Eye (tissue), 1 donor: Measurements from ENCODE around the gene LHFPL6.

Experiments
- DNase-seq: peaks from one replicate; pipeline ENCODE4 v3.0.0-alpha.2; 2015

LHFPL6 gene

GRCh38 chr13:39509616-39510315 is 93.2 kb downstream of the LHFPL6 start:
- DNase-seq = peak; percentile 41

DNA sequence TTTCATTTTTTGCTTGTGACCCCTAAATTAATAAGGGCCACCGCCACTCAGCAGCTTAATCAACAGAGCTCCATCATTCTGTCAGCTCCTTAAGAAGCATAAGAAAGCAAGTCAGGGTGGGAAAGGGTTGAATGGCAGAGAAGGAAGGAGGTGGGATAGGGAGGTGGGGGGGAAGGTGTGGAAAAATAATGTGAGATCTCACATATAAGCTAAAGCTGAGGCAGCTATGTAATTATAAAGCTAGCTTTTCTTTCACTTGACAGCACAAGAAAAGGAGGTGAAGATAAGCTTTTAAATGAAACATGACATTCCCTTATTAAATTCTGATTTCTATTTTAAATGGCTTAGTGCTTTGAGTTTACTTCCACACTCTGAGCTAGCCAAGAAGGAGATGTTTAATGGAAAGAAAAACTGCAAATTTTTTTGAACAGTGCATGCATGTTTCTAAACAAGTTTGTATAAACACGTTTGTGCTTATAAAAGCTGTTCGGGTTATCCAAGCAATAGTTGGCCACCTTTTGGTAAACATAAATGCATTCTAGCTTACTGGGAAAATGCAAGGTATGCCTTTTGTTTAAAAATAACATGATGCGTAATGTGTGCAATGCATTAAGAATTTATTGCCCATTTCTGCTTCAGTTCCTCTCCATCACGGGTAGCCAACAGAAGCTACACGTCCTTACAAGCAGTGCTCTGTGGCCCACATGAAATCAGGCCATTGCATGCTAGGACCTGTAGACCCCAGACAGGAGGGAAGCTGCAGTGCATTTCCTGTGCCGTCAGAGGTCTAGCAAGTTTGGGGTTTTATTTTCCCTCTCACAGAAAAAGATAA is 96.2 kb downstream of the LHFPL6 start:
- DNase-seq = peak; percentile 77

DNA sequence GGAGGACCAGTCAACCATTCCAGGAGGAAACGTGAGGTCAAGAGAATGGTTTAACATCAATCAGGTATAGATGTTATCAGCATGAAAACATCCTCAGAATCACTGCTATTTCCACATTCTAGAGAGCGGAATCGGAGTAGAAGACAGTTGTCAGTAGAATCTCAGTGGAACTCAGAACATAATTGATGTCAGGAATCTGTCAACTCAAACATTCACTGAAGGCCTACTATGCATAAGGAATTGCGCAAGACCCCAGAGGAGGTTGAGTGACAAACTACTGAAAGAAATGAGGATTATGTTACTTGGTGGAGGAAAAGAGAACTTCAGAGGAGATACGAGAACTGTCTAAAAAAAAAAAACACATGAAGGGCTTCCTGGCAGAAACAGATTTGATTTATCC is 97.8 kb downstream of the LHFPL6 start:
- DNase-seq = no peak

GRCh38 chr13:39503048-39503447 is 99.9 kb downstream of the LHFPL6 start:
- no peak for DNase-seq

DNA sequence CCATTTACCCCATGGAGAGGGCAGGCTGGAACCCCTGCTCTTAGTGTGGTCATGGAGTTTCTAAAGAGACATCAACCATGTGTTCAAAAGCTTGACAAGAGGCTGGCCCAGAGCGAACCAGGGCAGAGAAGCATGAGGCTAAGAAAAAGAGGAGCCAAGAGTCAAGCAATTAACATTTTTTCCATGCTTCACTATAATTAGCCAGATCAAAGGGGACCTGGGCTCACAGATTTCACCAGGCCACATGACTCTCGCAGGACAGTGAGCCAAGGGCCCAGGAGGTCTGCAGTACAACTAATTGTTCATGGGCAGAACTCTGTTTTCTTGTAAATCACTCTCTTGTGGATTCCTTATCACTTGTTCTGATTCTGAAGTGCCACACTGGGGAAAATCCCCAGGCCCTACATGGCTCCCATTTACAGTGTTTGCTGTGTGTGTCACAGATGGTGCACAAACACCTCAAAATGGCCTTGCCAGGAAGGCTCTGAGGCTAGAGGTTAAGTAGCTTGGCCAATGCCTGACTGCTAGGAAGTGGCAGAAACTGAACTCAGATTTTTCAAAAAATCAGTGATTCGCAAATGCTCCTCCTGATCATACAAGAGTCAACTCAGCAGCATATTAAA is 101.2 kb downstream of the LHFPL6 start:
- peak; percentile 55 for DNase-seq

DNA sequence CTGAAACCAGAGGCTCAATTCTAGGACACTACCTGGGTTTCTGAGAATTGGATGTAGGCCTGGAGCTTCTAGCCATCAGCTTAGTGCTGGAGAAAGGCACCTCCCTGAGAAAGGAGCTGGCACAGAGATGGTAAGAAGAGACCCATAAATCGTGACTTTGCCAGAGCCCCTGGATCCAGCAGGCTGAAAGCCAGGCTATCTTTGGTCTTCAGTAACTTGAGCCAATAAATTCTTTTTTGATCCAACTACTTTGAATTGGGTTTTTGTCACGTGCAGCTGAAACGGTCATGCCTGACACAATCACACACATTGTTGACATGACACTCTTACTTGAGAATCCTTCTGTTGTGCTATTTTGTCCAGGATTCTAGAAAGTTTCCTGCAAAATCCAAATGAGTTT is 103.4 kb downstream of the LHFPL6 start:
- no peak for DNase-seq

DNA sequence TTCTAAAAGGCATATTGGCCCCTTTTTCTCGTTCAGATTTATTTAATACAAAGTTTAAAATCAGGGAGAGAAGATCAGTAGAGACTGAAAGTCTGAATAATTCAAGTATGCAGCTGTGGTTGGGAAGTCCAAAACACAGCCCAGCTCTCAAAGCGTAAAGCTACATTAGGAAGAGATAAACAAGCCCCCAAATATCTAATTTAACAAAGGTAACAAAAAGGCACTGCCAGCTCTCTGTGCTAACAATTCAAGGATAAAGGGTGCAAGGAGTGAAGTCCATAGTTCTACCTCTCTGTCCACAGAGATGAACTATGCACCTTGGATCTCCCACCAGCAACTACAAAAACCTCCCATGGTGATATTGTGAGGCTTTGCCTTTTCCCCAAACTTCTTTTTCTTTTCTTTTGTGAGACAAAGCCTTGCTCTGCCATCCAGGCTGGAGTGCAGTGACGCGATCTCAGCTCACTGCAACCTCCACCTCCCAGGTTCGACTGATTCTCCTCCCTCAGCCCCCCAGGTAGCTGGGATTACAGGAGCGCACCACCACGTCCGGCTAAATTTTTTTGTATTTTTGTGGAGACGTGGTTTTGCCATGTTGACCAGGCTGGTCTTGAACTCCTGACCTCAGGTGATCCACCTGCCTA is 104.4 kb downstream of the LHFPL6 start:
- no peak for DNase-seq

GRCh38 chr13:39496506-39496905 is 106.5 kb downstream of the LHFPL6 start:
- peak; percentile 57 for DNase-seq

GRCh38 chr13:39494633-39495032 is 108.4 kb downstream of the LHFPL6 start:
- DNase-seq = no peak

- DNase-seq = no peak
Observed at GRCh38 chr13:39494006-39494405, 109.0 kb downstream of the LHFPL6 start.

DNA sequence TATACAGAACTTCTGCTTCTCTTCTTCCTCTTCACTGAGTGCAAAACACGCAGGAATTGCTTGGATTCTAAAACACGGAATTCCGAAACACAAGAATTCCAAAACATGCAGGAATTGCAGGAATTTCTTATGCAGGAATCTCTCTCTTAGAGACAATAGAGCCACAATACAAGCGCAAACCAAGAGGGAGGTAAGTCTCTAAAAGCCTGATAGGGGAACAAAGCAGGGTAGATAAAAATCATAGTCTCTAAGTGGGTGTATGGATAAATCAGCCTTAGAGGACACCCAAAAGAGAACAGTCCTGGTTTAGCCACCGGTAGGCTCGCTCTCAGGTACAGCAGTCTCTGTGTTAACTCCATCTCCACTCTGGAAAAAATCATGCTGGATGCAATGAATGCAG is 112.9 kb downstream of the LHFPL6 start:
- DNase-seq = no peak

GRCh38 chr13:39486758-39487157 is 116.2 kb downstream of the LHFPL6 start:
- DNase-seq = no peak

DNA sequence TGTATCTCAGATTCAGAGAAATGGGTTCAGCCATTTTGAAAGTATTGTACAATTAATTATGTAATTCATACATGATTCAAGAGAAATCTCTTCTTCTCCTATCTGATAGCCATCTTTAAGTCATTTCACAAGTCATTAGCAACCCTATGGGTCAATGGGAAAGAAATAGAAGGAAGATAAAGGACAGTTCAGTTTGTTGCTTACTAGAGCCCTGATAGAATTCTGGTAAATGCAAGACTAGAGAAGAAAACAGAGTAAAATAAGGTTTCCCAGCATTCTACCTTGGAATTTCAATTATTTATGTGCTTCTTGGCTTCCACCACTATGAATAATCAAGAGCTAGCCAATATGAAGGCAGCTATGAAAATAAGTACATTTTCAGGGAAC is 117.7 kb downstream of the LHFPL6 start:
- DNase-seq = no peak

GRCh38 chr13:39484506-39485313 is 118.3 kb downstream of the LHFPL6 start:
- DNase-seq = no peak

DNA sequence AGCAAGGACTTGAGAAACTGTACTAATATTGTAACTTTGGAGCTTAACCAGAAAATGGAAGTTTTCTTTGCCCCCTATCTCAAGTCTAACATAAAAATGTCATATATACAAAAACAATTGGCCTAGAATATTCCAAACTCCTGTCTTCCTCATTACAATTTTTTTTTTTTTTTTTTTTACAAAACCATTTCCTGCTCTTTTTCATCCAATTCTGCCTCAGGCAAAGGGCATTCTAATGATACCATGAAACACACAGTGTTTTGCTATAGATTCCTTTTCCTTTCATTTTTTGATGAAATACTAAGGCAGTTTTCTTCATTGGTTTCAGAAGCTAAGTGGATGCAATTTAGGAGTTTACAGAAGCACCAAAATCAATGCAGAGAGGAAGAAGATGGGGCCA is 119.7 kb downstream of the LHFPL6 start:
- no peak for DNase-seq

- DNase-seq = no peak
Observed at GRCh38 chr13:39481491-39481890, 121.5 kb downstream of the LHFPL6 start.

GRCh38 chr13:39474600-39474999 is 128.4 kb downstream of the LHFPL6 start:
- DNase-seq = no peak

DNA sequence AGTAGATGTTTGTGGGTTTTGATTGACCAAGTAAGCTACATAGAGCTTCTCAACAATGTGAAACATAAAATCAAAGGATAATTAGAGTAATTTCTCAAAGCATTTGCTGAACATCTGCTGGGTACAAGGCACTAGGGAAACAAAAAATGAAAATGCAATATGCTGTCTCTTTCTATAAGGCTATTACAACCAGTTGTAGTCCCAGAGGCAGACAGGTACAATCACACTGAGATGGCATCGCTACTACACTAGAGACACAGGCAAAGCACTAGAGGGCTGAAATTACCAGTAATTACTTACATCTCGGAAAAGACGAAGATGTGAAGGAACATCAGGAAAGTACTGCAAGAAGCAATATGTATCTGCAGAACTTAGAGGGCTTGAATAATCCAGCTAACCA is 133.3 kb downstream of the LHFPL6 start:
- no peak for DNase-seq

- no peak for DNase-seq
Observed at GRCh38 chr13:39468306-39468705, 134.7 kb downstream of the LHFPL6 start.

DNA sequence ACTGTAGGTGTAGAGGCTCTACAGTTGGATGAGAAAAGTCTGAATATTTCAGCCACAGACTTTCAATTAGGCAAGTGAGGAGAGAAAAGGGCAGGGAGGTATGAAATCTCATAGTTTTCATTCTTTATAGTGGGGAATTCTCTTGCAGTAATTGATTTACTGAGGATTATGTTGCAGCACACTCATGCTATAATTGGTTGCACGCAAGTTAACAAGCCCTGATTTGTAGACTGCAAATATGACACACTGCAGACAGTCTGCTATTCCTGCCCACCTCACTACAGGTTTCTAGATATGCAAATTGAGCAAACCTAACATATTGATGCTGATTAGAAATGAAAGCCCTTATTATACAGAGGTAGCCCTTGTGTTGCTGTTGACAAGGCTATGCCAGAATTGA is 139.4 kb downstream of the LHFPL6 start:
- DNase-seq = no peak

- DNase-seq = no peak
Observed at GRCh38 chr13:39462906-39463305, 140.1 kb downstream of the LHFPL6 start.

DNA sequence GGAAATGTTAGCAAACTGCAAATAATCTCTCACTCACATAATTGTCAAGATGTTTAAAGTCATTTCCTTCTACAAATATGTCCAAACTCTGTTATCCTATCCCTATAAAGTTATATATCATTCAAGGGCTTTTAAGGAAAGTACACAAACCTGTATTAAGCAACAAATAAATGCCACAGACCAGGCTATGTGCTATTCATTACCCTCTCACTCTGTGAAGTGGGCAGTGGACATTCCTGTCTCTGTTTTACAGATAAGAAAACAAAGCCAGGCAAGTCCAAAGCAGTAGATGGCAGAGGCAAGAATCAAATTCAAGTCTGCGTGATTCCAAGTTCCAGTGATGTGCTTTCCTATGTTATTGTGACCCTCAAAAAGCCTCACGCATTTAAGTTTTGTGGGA is 140.6 kb downstream of the LHFPL6 start:
- DNase-seq = no peak
